WI38 (cell line): Measurements from ENCODE around the gene PTPRE.

ENCODE experiments used
- H3K4me3 ChIP-seq: 2 replicates; pipeline ENCODE4 v1.5.1; 2011; ENCODE audit warnings: low read depth, mild to moderate bottlenecking, control low read depth, low read length
- TF ChIP-seq, protein P1 (sequence below): IDR thresholded peaks from 2 replicates; pipeline ENCODE4 v1.5.1; 2012; ENCODE audit warnings: low read depth, mild to moderate bottlenecking, control low read depth, low read length

The PTPRE gene

DNA sequence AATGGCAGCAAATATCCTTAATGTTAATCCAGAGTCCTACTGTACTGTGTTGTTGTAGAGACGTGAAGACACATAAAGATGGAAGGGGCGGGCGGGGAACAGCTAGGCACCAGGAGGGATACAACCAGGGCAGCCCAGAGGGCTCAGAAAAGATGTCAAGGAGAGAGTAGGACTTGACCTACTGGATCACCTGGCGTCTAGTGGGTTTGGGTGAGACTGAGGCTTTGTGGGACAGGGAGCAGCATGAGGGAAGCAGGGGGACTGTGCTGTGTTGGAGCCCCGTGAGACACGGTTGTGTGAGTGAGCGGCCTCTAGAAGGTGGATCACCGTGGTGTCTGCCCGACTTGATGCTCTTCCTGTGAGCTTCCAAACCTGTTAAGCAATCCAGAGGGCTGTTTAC, 68.0 kb downstream of the PTPRE start:
- TF ChIP-seq, protein P1, sequence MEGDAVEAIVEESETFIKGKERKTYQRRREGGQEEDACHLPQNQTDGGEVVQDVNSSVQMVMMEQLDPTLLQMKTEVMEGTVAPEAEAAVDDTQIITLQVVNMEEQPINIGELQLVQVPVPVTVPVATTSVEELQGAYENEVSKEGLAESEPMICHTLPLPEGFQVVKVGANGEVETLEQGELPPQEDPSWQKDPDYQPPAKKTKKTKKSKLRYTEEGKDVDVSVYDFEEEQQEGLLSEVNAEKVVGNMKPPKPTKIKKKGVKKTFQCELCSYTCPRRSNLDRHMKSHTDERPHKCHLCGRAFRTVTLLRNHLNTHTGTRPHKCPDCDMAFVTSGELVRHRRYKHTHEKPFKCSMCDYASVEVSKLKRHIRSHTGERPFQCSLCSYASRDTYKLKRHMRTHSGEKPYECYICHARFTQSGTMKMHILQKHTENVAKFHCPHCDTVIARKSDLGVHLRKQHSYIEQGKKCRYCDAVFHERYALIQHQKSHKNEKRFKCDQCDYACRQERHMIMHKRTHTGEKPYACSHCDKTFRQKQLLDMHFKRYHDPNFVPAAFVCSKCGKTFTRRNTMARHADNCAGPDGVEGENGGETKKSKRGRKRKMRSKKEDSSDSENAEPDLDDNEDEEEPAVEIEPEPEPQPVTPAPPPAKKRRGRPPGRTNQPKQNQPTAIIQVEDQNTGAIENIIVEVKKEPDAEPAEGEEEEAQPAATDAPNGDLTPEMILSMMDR = no peak
- no peak overlapping the region for H3K4me3 ChIP-seq

DNA sequence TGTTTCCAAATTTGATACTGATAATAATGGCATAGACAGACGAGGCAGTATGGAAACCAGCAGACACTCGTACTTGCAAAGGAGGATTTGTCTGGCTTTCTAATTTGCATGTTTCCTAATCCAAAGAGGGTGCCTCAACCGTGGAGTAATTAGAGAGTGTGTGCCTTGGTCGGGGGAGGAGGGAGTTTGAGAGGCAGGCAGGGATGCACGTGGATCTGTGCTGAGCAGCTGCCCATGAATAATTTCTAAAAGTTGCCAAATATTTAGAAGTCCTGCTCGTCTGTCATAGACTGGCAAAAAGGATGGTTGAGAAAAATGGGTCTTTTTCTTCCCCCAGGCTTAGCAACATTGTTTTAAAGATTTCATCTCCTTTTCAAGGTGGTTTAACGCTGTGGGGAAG, 69.4 kb downstream of the PTPRE start:
- TF ChIP-seq, protein P1 = no peak

DNA sequence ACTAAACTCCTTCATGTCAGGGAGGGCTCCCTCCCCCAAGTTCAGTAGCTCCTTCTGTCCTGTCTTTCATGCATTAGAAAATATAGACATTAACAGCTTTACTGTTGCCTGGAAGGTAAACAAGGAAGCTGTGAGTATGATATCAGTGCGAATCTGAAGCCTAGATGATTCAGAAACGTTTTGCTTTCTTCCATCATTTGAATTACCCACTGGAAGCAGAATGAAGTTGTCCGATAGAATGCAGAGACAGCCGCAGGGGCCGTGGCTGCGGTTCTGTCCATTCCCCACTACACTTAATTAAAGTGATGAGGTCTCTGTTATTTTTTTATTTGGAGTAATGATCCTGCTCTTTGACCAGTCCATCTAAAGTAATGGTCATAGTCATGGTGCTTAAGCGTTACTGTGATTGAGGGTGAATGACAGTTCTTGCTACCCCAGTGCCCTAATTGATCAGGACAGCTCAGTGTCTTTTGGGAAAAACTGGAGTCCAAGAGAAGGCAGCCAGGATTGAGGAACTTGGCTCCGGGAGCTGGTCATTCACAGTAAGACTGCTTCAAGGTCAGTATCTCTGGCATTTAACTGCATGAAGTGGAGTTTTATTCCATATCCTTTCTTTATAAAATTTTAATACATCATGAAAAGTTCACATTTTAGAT, 69.9 kb downstream of the PTPRE start:
- H3K4me3 ChIP-seq = no peak overlapping the region
- TF ChIP-seq, protein P1 = no peak

More for the DNA sequence above, 69.4 kb downstream of the PTPRE start:
- no peak overlapping the region for H3K4me3 ChIP-seq

DNA sequence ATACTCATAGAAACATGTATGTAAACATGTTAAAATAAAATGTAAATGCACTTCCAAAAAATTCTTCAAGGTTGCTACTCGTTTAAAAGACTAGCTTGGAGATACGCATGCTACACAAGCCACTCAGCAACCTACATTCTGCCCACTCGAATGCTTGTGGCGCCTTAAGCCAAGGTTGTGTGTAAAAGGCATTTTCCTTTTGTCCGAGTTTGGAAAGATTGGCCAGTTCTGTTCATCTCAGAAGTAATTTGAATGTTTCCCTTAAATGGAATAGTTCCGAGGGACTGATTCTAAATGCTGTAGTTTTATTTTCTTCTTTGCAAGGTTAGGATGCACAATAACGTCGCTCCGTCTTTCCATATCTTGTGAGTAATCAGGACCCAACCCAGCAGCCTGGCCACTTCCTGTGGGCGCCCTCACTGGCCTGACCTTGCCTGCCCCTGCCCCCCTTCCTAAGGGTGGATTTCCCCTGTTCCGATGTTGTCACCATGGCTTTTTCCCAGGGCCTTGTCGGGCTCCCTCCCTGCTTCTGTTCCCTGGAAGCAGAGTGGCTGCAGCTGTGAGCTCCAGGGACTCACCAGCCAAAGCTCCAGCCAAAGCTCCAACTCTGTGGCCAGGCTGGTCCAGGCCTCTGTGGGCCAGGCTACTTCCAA, 70.6 kb downstream of the PTPRE start:
- 0 out of 2 replicates have a peak overlapping the region, but pooled peaks have one; percentile 11 for H3K4me3 ChIP-seq
- TF ChIP-seq, protein P1 = no peak

DNA sequence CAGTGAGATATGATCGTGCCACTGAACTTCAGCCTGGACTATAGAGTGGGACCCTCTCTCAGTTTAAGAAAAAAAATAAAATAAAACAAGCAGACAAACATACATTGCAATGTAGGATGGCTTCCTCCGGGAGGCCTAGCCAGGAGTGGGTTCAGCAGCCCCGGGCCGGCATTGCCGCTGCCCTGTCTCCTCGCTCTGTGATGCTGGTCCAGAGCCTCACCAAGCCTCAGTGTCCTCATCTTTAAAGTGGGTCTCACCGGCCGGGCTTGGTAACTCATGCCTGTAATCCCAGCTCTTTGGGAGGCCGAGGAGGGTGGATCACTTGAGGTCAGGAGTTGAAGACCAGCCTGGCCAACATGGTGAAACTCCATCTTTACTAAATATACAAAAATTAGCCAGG, 71.6 kb downstream of the PTPRE start:
- H3K4me3 ChIP-seq = no peak overlapping the region
- TF ChIP-seq, protein P1 = no peak

DNA sequence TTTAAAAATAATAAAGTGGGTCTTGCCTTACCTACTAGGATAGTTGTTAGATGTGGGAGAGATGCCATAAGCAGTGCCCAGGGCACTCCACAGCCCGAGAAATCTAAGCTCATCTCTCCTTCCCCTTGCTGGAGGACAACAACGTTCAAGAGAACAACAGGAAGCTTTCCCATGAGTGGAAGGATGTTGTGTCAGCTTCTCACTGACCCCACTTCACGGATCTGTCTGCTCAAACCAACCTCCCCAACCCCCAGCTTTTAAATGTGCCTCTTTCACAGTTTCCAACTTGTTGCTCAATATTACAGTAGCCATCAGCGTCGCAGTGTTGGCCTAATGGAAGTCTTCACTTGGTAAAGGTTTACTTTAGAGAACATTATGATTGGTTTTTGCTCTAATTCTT, 72.1 kb downstream of the PTPRE start:
- TF ChIP-seq, protein P1 = no peak
- no peak overlapping the region for H3K4me3 ChIP-seq

DNA sequence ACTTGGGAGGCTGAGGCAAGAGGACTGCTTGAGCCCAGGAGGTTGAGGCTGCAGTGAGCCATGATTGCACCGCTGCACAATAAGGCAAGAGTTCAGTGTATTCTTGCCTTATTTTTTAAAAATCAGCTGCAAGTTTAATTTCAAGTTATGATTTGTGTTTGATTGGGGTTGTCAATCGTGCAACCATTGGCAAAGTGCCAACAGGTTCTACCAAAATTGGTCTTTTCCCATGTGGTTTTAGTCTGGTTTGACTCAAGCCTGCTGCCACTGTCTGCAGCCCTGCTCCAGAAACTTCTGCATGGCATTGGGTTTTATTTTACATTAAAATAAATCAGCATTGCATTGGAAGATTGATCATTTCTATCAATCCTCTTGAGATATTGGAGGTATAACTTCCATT, 72.7 kb downstream of the PTPRE start:
- TF ChIP-seq, protein P1 = no peak
- no peak overlapping the region for H3K4me3 ChIP-seq
